Progenitor cell of endocrine pancreas (in vitro differentiated cells): Measurements from ENCODE around the gene LRMDA. TPM values are rescaled to one million over a fixed set of nuclear protein-coding genes. Genes with fewer than 3 reads are reported as not detected.

Experiments
- DNase-seq: peaks from one replicate; pipeline ENCODE4 v3.0.0; 2021; ENCODE audit warnings: low spot score; ENCODE audit not compliant: unreplicated experiment
- H3K27ac Mint-ChIP-seq: 2 replicates; pipeline ENCODE4 v1.8.0; 2021; ENCODE audit warnings: mild to moderate bottlenecking, moderate library complexity, mixed read lengths
- H3K27me3 Mint-ChIP-seq: 2 replicates; pipeline ENCODE4 v1.8.0; 2021; ENCODE audit warnings: mixed read lengths
- H3K36me3 Mint-ChIP-seq: 2 replicates; pipeline ENCODE4 v1.8.0; 2022; ENCODE audit warnings: mixed read lengths; ENCODE audit not compliant: insufficient read depth
- H3K4me1 Mint-ChIP-seq: 2 replicates; pipeline ENCODE4 v1.8.0; 2021; ENCODE audit warnings: low read depth, mixed read lengths
- H3K4me3 Mint-ChIP-seq: 2 replicates; pipeline ENCODE4 v1.8.0; 2021; ENCODE audit warnings: low read depth, mild to moderate bottlenecking, moderate library complexity, mixed read lengths
- H3K9me3 Mint-ChIP-seq: 2 replicates; pipeline ENCODE4 v1.8.0; 2021; ENCODE audit warnings: low read depth, mixed read lengths
- total RNA-seq: library from RNA; stranded (reverse); gene quantifications from 2 replicates; pipeline ENCODE4 v1.2.1, GENCODE V29; 2021
- TF ChIP-seq, protein P1 (sequence below): fragments of 200-600 bp; sonication (generic); IDR thresholded peaks from one replicate; pipeline ENCODE4 v1.5.0; 2021; ENCODE audit warnings: antibody characterized with exemption, mild to moderate bottlenecking; ENCODE audit not compliant: unreplicated experiment

The LRMDA gene
- total RNA-seq, 1 donor from 2014 or later = 6.5 TPM

GRCh38 chr10:75902816-75903215 lies 471.4 kb downstream of the LRMDA start:
- H3K36me3 Mint-ChIP-seq = no peaks in the 10 kb centered on the region
- H3K9me3 Mint-ChIP-seq = no peaks in the 10 kb centered on the region
- H3K4me1 Mint-ChIP-seq = peaks cover 19% of the 10 kb centered on the region
- H3K27ac Mint-ChIP-seq = no peak overlapping the region
- TF ChIP-seq, protein P1, sequence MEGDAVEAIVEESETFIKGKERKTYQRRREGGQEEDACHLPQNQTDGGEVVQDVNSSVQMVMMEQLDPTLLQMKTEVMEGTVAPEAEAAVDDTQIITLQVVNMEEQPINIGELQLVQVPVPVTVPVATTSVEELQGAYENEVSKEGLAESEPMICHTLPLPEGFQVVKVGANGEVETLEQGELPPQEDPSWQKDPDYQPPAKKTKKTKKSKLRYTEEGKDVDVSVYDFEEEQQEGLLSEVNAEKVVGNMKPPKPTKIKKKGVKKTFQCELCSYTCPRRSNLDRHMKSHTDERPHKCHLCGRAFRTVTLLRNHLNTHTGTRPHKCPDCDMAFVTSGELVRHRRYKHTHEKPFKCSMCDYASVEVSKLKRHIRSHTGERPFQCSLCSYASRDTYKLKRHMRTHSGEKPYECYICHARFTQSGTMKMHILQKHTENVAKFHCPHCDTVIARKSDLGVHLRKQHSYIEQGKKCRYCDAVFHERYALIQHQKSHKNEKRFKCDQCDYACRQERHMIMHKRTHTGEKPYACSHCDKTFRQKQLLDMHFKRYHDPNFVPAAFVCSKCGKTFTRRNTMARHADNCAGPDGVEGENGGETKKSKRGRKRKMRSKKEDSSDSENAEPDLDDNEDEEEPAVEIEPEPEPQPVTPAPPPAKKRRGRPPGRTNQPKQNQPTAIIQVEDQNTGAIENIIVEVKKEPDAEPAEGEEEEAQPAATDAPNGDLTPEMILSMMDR = no peak
- DNase-seq = no peak
- peaks cover 31% of the 10 kb centered on the region for H3K27me3 Mint-ChIP-seq
- no peak overlapping the region for H3K4me3 Mint-ChIP-seq

DNA sequence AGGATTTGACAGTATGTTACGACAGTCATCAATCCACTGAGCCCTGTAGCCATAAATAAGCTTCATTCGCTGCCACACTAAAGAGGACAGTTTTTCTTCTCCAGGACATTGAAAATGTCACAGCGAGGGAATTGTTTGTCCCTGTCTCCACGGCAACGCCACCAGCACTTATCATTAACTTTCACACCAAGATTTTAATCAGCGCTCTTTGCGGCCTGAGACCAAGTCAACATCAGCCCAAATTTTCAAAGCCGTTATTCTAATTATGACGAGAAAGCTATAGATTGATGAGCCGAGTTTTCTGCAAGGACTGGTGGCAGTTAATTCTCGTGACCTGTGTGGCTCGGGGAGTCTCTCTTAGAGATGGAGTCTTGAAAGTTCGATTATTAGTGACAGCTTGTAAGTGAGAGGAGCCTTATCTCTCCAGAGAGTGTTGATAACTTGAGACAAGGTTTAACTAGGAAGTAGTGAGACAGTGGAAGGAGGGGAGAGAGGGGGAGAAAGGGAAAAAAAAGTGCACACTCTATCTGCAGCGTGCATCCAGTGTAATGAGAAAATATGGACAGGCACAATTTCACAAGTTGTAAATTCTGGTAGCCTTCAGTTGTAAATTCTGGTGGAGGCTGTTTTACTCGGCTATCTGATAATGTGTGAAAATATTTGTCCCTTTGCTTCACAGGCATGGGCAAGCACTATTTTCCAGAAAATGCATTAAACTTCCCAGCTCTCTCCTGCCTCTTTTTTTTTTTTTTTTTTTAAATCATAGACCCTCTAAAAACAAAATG lies 473.3 kb downstream of the LRMDA start:
- peaks cover 19% of the 10 kb centered on the region for H3K4me1 Mint-ChIP-seq
- H3K4me3 Mint-ChIP-seq = peak overlapping the region; percentile 15
- TF ChIP-seq, protein P1 = no peak
- no peak for DNase-seq
- H3K27ac Mint-ChIP-seq = no peak overlapping the region
- H3K27me3 Mint-ChIP-seq = peaks cover 45% of the 10 kb centered on the region
- H3K36me3 Mint-ChIP-seq = no peaks in the 10 kb centered on the region
- no peaks in the 10 kb centered on the region for H3K9me3 Mint-ChIP-seq

DNA sequence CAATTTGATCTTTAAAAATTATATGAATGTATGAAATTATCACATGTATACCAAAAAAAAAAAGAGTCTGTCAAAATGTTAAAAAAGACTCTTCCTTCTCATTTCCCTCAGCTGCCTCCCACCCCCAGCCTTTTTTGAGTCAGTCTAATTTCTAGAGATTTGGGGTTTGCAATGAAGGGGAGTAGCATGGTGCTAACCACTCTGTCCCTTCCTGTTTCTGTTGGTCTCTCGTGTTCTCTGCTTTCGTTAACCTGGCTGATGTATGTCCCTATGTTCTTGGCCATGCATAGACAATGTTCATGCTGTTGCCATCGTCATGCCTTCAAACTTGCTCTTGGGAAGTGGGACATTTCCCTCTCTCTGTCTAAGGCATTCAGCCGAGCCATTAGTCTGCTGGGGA lies 474.1 kb downstream of the LRMDA start:
- no peak overlapping the region for H3K4me3 Mint-ChIP-seq
- TF ChIP-seq, protein P1 = no peak
- no peaks in the 10 kb centered on the region for H3K9me3 Mint-ChIP-seq
- H3K36me3 Mint-ChIP-seq = no peaks in the 10 kb centered on the region
- DNase-seq = no peak
- no peak overlapping the region for H3K27ac Mint-ChIP-seq
- H3K27me3 Mint-ChIP-seq = peaks cover 47% of the 10 kb centered on the region
- H3K4me1 Mint-ChIP-seq = peaks cover 19% of the 10 kb centered on the region

DNA sequence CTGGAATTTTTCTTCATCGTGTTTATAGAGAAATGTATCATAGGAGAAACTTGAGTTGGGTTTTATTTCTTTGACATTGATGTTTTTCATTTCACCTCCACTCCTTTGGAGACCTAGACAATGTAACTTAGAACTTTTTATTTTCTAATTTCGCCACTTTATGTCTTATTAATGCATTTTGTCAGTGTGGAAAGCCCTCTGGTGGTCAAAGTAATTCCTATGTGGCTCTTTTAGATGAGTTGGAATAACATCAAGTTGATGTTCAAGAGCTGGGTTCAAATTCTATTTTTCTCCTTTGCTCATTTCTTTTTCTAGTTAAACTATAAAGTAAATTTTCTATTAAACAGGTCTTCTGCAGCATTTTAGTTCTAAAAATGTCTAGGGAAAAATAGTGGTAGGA lies 478.6 kb downstream of the LRMDA start:
- Mint-ChIP-seq H3K27me3 (peaks cover 62% of the 10 kb centered on the region), H3K4me1 (peaks cover 8% of the 10 kb centered on the region), H3K36me3 (no peaks in the 10 kb centered on the region), H3K27ac (no peak overlapping the region), H3K4me3 (no peak overlapping the region), H3K9me3 (no peaks in the 10 kb centered on the region)
- DNase-seq = no peak
- TF ChIP-seq, protein P1 = peak; percentile 51

GRCh38 chr10:75911426-75911825 lies 480.0 kb downstream of the LRMDA start:
- no peaks in the 10 kb centered on the region for H3K36me3 Mint-ChIP-seq
- TF ChIP-seq, protein P1 = no peak
- peaks cover 57% of the 10 kb centered on the region for H3K27me3 Mint-ChIP-seq
- H3K4me3 Mint-ChIP-seq = no peak overlapping the region
- no peak overlapping the region for H3K27ac Mint-ChIP-seq
- DNase-seq = no peak
- peaks cover 1% of the 10 kb centered on the region for H3K4me1 Mint-ChIP-seq
- no peaks in the 10 kb centered on the region for H3K9me3 Mint-ChIP-seq
